Activated T-cell treated with anti-CD3 and anti-CD28 coated beads for 24 hours (primary cell): ENCODE results near the gene ANXA6.

Experiments used
- DNase-seq: peaks from one replicate; pipeline ENCODE4 v3.0.0-alpha.2; 2020; ENCODE audit warnings: low read depth

ANXA6 gene

DNA sequence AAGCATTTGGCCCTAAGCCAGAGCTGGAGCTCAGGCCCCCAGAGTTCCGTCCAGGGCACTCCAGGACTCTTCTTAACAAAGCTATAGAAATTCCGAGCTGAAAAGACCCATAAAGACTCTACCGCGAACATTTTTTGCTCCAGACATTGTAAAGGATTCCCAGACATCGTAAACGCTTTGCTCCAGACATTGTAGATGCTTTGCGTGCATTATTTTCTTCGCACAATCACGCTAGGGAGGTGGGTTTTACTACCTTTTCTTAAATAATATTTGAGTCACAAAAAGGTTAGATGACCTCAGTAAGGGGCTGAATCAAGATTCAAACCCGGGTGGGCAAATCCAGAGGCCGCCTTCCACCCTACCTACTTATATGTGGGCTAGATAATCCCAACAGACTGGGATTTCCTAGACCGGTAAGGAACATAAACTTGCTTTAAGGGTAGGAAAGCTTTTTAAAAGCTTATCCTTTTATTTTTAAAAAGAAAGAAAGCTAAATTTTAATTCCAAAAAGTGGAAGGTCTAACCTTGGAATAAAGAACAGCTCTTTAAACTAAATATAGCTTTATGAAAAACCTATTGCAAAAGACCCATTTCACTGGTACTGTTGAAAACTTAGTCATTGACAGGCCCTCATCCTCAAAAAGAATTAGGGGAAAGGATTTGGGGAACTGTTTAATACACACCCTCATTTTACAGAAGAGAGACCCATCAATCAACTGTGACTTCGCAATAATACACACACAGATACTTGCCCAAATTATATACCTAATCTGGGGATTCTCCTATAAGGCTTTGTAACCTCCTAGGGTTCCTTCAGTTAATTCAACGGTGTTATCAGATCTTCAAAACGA is 75.9 kb downstream of the ANXA6 start:
- no peak for DNase-seq

DNA sequence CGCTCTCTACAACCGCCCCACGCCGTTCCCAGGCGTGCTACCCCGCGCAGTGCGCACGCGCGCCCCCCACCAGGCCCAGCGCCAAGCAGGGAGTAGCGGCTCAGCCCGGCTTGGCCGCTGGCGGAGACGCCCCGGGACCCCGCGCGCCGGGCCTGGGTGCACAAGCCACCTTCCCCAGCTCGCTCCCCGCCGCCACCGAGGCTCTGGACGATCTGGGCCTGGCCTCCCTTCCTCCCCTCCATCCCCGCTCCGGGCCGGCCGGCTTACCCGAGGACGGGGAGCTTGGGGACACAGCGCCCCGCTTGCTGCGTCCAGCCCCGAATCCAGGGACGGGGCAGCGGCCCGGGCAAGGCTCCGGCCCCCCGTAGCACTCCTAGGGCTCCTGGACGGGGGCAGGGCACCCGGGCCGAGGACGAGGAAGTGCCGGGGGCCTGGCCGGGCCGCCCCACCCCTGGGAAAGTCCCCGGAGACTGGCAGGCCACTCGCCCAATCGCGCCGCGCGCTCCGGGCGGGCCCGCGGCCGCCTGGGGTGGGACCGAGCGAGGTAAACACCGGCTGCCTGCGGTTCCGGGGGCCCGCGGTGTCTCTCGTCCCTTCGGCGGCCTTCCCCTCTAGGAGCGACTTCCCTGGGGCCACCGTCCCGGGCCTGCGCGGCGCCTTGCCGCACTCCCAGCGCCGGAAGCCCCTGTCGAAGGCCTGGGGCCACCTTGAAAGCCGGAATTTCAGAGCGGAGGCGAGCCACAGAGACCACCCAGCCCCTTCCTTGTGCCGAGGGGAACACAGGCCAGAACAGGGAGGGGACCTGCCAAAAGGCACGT is 76.8 kb downstream of the ANXA6 start, which contains the start of gene TNIP1:
Gene TNIP1 (minus strand): TSS at position 422 of the 818 bp plus-strand sequence. CDS start 15,939 bp downstream, outside the sequence.
- peak; percentile 94 for DNase-seq

DNA sequence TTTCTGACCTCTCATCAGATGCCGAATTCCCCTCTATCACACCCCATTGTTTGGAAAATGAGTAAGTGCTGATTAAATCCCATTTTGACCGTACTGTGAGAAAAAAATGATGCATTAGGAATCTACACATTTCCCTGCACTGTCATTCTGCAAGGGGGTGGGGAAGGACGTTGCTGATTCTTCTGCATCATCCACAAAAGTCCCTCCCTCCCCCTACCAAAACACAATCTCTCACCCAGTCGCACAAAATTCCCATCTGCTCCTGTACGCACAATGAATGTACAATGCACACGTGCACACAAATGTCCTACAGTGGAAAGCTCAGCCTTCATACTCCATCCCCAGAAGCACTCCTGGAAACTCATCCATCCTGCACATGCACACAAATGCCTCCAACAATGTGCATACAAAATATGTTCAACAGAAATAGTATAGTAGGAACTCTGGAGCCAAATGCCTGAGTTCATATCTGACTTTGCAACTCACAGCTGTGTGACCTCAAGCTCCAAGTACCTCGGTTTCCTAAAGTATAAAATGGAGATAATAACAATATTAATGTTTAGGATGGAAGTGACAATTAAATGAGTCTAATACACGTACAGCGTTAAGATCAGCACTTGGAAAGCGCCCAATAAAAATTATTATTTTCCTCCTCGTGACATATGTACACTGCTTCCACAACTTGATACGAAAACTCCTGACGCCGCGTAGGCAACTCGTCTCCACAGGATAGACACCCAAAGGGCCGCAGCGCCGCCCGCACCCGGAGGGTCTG is 77.6 kb downstream of the ANXA6 start:
- peak; percentile 66 for DNase-seq

DNA sequence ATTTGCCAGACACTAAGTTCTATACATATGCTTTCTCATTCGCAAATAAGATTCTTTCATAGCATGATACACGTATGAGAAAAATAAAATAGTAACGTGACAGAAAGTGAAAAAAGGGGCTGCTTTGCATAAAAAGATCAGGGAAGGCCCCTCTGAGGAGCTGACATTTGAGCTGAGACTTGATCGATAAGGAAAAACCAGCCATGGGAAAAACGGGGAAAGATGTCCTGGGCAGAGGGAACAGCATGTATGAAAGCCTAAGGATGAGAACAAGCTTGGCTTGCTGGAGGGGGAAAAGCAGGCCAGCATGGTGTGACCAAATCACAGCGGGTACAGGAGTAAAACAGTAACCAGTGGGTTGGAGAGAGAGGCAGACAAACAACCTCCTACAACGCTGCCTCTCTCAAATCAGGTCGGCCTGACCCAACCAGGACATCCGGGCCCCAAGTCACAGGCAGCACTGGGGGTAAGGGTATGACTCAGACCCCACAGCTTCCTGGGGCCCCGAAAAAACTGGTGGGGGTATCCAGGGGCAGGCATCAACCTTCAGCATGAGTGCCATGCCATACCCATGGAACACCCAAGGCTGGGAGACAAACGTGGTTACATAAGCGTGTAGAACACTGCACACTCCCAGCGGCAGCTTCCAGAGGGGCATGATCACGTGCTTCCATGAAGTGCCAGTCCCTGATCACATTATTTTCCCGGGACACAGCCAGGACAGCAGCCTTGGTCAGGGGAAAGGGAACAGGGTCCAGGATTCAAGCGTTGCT is 78.9 kb downstream of the ANXA6 start:
- peak; percentile 66 for DNase-seq

DNA sequence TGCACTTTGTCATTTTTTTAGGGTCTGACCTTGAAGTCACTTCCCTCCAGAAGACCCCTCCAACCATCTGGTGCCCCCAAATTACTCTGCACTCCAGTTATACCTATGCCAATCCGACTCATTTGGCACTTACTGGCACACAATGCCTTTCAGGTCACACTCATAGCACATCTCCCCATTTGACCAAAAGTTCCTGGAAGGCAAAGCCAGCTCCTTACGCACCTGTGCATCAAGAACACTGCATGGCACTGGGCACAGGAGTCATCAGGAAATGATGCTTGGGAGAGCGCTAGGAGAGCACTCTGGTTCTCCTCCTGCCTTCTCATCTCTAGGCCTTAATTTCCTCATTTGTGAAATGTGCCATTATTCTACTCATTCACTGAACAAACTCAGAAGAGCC is 79.6 kb downstream of the ANXA6 start:
- no peak for DNase-seq

DNA sequence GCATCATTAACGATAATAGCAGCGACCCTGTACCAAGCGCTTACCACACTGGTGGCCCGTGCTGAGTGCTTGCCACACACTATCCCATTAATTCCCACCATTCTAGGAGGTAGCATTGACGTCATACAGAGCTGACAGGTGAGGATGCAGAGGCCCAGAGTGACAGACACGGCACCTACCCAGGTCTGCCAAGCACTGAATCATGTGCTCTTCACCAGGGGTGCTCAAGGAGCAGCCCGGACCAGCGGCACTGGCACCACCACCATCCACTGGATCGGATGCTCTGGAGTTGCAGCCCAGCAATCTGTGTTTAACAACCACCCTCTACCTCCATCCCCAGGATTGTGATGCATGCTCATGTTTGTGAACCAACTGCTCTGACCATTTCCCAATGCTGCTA is 80.2 kb downstream of the ANXA6 start:
- no peak for DNase-seq

DNA sequence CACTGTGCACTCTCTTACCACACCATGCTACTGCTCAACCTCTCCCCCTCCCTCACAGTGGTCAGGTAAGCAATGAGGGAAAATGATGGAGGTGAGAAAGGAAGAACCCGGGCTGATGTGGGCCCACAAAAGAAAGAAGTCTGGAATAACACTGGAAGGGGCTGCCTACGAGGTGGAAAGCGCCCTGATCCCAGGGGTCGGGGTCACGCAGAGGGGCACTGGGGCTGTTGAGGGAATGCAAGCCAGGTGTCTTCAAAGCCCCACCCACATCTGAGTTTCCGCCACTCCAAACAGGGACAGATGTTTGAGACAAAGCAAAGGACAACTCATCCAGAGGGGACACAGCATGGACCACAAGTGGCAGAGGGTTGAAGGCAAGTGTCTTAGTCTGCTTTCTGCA is 81.0 kb downstream of the ANXA6 start:
- no peak for DNase-seq

DNA sequence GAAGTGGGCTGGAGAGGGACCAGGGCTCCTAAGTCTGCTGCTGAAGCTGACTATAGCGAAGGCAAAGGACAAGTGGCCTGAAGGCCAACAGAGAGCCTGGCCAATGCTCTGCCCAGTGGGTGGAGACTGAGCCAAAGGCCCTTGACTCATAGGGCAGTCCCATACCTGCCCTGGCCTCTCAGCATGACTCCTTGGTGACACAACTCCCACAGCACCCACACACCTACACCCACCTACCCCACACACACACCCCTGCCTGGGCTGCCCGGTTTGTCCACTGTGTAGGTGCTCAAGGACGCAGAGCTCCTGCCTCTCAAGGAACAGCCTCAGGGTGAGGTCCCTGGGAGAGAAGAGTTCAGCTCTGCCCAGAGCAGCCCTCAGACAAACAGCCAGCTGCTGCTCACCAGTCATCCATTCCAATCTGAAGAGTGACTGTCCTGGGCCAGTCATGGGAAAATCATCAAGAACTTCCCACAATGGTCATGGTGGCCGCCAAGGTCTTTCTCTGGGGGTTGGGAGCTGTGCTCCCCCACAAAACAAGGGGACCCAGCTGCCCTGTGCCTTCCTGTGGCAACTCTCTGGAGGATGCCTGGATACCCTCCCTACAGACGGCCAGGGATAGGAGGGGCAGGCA is 81.8 kb downstream of the ANXA6 start:
- DNase-seq, result no peak

DNA sequence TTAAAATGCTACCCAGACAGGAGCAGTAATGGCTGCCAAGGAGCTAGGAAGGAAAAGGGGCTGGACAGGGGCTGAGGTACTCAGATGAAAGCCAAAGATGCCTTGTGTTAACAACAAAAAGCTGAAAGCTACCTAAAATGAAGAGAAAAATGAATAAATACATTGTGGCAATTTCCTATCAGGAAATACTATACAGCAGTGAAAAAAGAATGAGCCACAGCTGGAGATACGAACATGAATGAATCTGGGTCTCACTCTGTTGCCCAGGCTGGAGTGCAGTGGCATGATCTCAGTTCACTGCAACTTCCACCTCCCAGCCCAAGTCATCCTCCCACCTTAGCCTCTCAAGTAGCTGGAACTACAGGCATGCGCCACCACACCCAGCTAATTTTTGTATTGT is 83.0 kb downstream of the ANXA6 start:
- DNase-seq, result no peak

DNA sequence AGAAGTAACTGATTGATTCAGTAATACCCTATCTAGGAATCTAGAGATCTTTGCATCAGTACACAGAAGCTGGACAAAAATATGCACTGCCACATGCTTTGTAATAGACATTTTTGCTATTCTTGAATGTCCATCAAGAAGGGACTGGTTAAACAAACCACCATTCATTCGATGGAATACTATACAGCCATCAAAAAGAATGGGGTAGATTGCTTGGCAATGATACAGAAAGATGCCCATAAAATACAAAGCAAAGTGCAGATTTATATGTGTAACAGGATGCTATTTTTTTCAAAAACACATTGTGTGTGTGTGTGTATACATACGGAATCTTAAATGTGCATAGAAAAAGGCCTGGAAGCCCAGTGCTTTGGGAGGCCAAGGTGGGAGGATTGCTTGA is 84.3 kb downstream of the ANXA6 start:
- DNase-seq, result no peak

DNA sequence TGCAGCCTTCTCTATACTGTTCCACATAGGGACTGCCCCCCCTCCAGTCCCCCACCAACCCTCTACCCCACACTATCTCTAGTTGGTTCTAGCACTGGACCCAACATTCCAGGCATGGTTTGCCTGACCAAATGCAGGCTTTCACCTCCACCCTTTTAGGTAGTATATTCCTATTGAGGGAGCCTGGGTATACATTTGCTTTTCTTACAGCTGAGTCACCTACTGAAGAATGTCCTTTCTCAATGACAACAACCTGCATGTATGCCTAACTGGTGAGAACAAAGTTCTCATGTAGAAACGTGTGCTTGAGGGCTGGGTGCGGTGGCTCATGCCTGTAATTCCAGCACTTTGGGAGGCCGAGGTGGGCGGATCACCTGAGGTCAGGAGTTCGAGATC is 85.0 kb downstream of the ANXA6 start:
- DNase-seq, result no peak

DNA sequence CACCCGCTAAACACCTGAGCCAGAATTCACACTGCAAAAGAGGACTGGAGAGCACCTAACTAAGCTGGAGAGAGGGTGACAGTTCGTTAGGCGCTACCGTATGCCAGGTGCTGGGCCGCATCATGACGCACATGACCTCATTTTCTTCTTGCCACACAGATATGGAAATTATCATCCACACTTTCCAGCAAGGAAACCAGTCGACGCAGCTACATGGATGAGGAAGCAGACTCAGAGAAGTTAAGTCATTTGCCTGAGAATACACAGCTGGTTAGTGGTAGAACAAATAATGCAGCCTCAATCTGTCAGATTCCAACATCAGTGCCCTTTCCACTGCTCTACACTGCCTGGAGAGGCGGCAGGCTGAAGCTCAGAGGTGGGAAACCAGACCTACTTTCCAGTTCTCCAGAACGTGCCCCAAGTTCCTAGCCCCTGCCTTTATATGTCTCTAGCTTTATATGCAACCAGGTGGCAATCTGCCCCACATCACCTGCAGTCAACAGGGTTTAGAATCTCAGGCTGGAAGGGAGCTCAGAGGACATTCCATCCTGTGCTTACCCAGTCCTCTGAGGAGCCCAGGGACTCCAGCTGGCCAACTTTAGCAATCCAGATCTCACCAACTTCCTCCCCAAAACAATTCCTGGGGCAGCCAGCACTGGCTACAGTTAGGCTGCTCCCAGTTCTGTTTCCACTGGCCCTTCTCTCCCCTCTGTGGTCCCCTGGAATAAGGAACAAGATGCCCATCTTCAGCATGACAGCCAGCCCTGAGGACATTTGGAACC is 85.5 kb downstream of the ANXA6 start:
- DNase-seq, result no peak

DNA sequence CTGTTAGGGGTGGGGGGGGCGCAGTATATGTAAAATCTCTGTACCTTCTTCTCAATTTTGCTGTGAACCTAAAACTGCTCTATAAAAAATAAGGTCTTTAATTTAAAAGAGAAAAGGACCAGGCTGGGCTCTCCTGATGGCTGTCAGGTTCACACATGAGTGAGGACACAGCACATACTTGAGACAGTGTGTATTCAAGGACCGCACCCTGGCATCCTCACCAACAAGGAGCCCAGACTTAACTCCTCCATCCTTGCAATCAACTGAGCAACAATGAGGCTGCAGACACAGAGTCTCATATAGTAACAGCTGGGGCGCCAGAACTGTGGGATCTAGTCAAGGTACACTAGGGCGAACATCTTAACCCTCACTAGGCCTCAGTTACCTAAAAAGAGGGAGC is 86.6 kb downstream of the ANXA6 start:
- no peak for DNase-seq

DNA sequence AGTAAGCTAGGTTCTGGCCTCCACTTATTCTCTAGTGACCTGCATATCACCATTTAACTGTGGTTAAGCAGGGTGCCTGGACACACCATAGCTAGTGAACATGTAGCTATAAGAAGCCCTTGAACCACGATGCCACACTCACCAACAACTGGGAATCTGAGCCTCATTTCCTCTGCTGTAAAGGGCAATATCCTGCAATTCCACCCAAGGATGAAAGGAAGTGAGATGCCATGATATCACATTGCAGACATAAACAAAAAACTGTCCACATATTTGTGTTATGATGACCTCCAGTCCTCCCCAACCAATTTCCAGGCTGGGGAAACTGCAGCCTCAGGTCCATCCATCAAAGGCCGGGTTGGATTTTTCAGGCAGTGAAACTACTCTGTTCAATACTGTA is 87.1 kb downstream of the ANXA6 start:
- DNase-seq, result no peak

DNA sequence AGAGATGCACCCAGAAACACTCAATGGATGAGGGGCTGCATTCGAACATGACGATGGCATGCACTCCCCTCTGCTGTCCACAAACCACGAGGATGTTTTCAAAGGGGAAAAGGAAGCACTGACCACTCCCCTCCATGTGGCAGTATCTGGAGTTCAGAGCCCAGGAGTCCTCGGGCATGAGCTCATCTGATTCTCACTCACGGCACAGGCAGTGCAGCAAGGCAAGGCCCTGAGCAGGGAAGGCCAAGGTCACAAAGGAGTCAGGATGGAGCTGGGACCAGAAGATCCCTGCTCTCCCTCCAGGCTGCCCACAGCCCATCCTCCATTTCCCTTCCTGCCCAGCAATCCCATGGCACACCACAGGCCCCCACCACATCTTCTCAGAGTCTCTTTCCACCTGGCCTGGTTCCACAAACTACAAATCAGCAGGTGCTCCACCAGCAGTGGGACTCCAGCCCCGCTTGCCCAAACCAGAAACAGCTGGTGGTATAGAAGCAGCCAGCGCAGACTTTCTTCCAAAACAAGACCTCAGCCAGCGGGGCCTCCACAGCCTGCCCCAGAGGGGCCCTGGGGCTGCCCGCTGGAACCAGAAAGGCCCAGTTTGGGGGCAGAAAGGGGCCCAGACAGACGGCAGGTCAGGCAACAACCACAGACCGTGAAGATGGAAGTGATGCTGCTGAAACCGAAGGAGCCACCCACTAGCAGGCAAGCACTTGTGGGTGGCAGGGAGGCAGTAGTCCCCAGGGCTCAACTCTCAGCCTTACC is 89.0 kb downstream of the ANXA6 start:
- DNase-seq, result peak; percentile 44

DNA sequence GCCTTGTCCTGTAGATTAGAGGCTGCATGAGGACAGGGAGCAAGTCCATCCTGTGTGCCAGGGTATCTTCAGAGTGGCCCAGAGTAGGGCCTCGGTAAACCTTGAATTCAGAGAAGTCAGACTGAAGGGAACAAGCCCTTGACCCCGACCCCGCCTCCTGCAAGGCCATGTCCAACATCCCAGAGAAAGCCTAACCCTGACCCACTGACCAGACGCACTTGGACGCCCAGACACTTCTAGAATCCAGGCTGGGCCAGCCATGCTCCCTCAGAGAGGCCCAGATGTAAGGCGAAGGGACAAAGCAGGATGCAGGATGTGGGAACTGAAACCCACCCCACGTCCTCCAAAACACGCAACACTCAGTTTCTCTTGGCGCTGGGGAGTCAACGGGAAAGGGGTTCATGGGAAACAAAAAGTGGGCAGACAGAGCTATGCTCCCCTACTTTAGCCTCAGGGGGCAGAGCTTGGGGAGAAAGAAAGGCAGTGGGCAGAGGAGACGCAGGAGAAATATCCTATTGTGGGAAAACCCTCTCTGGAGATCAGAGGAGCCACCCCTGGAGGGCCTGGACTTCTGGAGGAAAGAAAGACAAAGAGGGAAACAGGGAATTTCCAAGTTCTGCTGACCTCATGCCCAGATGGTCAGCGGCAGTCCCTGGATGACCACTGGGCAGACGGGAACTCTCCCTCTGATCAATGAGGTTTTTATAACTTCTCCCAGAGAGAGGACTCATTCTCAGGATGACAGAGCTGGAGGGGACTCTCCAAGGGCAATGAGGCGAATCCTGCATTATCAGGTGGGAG is 89.7 kb downstream of the ANXA6 start:
- no peak for DNase-seq

DNA sequence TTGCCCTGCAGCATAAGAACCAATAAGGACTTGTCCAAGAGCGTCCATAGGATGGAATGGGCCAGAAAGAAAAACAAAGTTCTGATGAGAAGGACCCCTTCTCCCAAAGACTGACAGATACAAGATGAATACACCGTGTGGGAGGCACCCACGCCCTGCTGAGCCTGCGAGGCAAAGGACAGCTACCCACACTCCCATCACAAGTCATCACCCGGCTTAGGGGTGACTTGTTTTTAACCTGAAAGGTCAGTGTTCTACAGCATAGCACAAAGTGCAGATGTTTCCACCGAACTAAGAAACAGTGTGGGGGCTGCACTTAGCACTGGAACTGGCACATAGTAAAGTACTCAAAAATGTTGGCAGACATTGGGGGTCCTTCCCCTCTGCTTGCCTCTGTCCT is 90.7 kb downstream of the ANXA6 start:
- no peak for DNase-seq

DNA sequence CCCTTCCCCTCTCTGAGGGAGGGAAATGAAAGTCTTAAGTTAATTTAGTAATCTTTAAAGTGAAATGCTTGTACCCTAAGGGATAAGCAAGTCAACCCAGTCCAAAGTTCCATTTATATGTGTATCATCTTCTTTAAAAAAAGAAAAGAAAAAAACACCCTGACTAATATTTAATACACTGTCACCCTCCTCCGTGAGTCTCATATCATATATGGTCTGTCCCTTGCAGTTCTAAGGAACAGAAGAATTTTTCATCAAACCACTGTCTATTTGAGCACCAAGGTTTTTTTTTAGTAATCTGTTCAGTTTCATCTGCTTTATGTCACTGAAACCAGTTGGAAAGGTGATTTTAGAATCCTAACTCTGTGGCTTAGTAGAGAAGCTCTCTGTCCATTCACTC is 92.0 kb downstream of the ANXA6 start:
- DNase-seq, result no peak
